Measurements from ENCODE around the gene MYO1H.

Gene MYO1H

GRCh38 chr12:109477185-109477962 lies 129.7 kb downstream of the MYO1H start, which contains the start of the genes KCTD10 and UBE3B:
TSS of gene KCTD10 (minus strand) at chr12:109477300. CDS start at chr12:109477262, 38 bp downstream.
TSS of gene UBE3B (plus strand) at chr12:109477634. CDS start at chr12:109483552, 5,918 bp downstream.
- peak; percentile 25 for TF ChIP-seq FOXP2 (optimal IDR thresholded peaks at IDR 0.05; ENCODE audit: borderline replicate concordance, extremely low read depth, extremely low read length, insufficient read depth)
- peak; percentile 53; the same call in 1 of the 2 replicates for TF ChIP-seq SIN3A (IDR thresholded peaks at IDR 0.05; ENCODE audit: borderline replicate concordance, insufficient read depth, low read length)
- peak; percentile 98 for TF ChIP-seq TAF1 (IDR thresholded peaks at IDR 0.05; ENCODE audit: borderline replicate concordance, insufficient read depth, low read length)
- TF ChIP-seq POLR2AphosphoS5 (IDR thresholded peaks at IDR 0.05; ENCODE audit: low read depth, low read length) = peak; percentile 69; the same call in 1 of the 2 replicates
- TF ChIP-seq, protein P1, sequence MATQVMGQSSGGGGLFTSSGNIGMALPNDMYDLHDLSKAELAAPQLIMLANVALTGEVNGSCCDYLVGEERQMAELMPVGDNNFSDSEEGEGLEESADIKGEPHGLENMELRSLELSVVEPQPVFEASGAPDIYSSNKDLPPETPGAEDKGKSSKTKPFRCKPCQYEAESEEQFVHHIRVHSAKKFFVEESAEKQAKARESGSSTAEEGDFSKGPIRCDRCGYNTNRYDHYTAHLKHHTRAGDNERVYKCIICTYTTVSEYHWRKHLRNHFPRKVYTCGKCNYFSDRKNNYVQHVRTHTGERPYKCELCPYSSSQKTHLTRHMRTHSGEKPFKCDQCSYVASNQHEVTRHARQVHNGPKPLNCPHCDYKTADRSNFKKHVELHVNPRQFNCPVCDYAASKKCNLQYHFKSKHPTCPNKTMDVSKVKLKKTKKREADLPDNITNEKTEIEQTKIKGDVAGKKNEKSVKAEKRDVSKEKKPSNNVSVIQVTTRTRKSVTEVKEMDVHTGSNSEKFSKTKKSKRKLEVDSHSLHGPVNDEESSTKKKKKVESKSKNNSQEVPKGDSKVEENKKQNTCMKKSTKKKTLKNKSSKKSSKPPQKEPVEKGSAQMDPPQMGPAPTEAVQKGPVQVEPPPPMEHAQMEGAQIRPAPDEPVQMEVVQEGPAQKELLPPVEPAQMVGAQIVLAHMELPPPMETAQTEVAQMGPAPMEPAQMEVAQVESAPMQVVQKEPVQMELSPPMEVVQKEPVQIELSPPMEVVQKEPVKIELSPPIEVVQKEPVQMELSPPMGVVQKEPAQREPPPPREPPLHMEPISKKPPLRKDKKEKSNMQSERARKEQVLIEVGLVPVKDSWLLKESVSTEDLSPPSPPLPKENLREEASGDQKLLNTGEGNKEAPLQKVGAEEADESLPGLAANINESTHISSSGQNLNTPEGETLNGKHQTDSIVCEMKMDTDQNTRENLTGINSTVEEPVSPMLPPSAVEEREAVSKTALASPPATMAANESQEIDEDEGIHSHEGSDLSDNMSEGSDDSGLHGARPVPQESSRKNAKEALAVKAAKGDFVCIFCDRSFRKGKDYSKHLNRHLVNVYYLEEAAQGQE (IDR thresholded peaks at IDR 0.05; ENCODE audit: insufficient read depth in 1 of 2, low read depth in 2 of 2, low read length in 2 of 2) = peak in 1 of 2 experiments; percentile 58; a peak in 2 of 4 replicates

GRCh38 chr12:109477963-109478315 lies 130.2 kb downstream of the MYO1H start:
- TF ChIP-seq SIN3A (IDR thresholded peaks at IDR 0.05; ENCODE audit: borderline replicate concordance, insufficient read depth, low read length) = no peak
- TF ChIP-seq FOXP2 (optimal IDR thresholded peaks at IDR 0.05; ENCODE audit: borderline replicate concordance, extremely low read depth, extremely low read length, insufficient read depth) = no peak
- TF ChIP-seq TAF1 (IDR thresholded peaks at IDR 0.05; ENCODE audit: borderline replicate concordance, insufficient read depth, low read length) = no peak
- TF ChIP-seq, protein P1 (IDR thresholded peaks at IDR 0.05; ENCODE audit: insufficient read depth in 1 of 2, low read depth in 2 of 2, low read length in 2 of 2) = no peak
- TF ChIP-seq POLR2AphosphoS5 (IDR thresholded peaks at IDR 0.05; ENCODE audit: low read depth, low read length) = no peak

- TF ChIP-seq POLR2AphosphoS5 (IDR thresholded peaks at IDR 0.05; ENCODE audit: low read depth, low read length) (no peak), SIN3A (IDR thresholded peaks at IDR 0.05; ENCODE audit: borderline replicate concordance, insufficient read depth, low read length) (no peak), FOXP2 (optimal IDR thresholded peaks at IDR 0.05; ENCODE audit: borderline replicate concordance, extremely low read depth, extremely low read length, insufficient read depth) (no peak), TAF1 (IDR thresholded peaks at IDR 0.05; ENCODE audit: borderline replicate concordance, insufficient read depth, low read length) (no peak)
- TF ChIP-seq, protein P1 (IDR thresholded peaks at IDR 0.05; ENCODE audit: insufficient read depth in 1 of 2, low read depth in 2 of 2, low read length in 2 of 2) = no peak
Observed at GRCh38 chr12:109479761-109480160, 132.1 kb downstream of the MYO1H start.

GRCh38 chr12:109480356-109480755 lies 132.7 kb downstream of the MYO1H start:
- TF ChIP-seq, protein P1 (IDR thresholded peaks at IDR 0.05; ENCODE audit: insufficient read depth in 1 of 2, low read depth in 2 of 2, low read length in 2 of 2) = no peak
- TF ChIP-seq SIN3A (IDR thresholded peaks at IDR 0.05; ENCODE audit: borderline replicate concordance, insufficient read depth, low read length) = no peak
- TF ChIP-seq TAF1 (IDR thresholded peaks at IDR 0.05; ENCODE audit: borderline replicate concordance, insufficient read depth, low read length) = no peak
- no peak for TF ChIP-seq POLR2AphosphoS5 (IDR thresholded peaks at IDR 0.05; ENCODE audit: low read depth, low read length)
- TF ChIP-seq FOXP2 (optimal IDR thresholded peaks at IDR 0.05; ENCODE audit: borderline replicate concordance, extremely low read depth, extremely low read length, insufficient read depth) = no peak

Measured in PFSK-1 (cell line).